ENCODE data around the gene GMPPA. TPM values are rescaled to one million over a fixed set of nuclear protein-coding genes. Genes with fewer than 3 reads are reported as not detected.

The GMPPA gene
- total and polyA plus RNA-seq, 9 donors: 14.2 to 35.7 (median 23.7) TPM

DNA sequence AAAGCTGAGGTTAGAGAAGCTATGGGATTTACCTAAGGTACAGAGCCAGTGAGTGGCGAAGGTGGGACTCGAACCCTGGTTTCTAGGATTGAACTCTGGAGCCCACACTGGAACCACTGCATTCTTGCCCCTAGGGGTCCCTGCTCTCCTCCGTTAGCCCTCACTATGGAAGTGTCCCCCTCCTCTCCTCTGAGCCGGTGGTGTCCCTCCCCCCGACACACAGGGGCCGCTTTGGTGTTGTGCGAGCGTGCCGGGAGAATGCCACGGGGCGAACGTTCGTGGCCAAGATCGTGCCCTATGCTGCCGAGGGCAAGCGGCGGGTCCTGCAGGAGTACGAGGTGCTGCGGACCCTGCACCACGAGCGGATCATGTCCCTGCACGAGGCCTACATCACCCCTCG lies 8.5 kb upstream of the GMPPA start:
- H3K9me3 ChIP-seq: no peaks in the 10 kb centered on the region
- H3K27me3 ChIP-seq: no peaks in the 10 kb centered on the region
- DNase-seq: no peak
- TF ChIP-seq, protein P1, sequence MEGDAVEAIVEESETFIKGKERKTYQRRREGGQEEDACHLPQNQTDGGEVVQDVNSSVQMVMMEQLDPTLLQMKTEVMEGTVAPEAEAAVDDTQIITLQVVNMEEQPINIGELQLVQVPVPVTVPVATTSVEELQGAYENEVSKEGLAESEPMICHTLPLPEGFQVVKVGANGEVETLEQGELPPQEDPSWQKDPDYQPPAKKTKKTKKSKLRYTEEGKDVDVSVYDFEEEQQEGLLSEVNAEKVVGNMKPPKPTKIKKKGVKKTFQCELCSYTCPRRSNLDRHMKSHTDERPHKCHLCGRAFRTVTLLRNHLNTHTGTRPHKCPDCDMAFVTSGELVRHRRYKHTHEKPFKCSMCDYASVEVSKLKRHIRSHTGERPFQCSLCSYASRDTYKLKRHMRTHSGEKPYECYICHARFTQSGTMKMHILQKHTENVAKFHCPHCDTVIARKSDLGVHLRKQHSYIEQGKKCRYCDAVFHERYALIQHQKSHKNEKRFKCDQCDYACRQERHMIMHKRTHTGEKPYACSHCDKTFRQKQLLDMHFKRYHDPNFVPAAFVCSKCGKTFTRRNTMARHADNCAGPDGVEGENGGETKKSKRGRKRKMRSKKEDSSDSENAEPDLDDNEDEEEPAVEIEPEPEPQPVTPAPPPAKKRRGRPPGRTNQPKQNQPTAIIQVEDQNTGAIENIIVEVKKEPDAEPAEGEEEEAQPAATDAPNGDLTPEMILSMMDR (IDR thresholded peaks at IDR 0.05): no peak
- no peak for TF ChIP-seq EP300 (IDR thresholded peaks at IDR 0.05)
- no peak for TF ChIP-seq POLR2A (IDR thresholded peaks at IDR 0.05)
- H3K4me3 ChIP-seq: no peak overlapping the region
- no peaks in the 10 kb centered on the region for H3K4me1 ChIP-seq (ENCODE audit: insufficient read depth)
- WGBS, 3 donors: 87 to 93% (median 89%) methylated on average over 23 of the region's 23 CpGs
- intact Hi-C loops (cut with DNase I): no loop called here
- H3K36me3 ChIP-seq: no peaks in the 10 kb centered on the region
- no peak overlapping the region for H3K27ac ChIP-seq

DNA sequence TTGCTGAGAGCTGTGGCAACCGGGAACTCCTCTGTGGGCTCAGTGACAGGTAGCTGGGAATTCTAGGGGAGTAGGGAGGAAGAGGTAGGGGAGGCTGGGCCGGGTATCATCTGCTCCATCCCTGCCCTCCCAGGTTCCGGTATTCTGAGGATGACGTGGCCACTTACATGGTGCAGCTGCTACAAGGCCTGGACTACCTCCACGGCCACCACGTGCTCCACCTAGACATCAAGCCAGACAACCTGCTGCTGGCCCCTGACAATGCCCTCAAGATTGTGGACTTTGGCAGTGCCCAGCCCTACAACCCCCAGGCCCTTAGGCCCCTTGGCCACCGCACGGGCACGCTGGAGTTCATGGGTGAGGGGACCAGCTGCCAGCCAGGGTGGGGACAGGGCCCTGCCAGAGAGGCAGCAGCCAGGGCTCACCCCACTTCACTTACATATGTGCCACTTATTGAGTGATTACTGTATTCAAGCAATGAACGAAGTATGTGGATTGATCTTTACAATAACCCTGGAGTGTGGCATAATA lies 8.0 kb upstream of the GMPPA start:
- intact Hi-C loops (cut with DNase I): no loop called here
- H3K36me3 ChIP-seq: no peaks in the 10 kb centered on the region
- no peak for TF ChIP-seq EP300 (IDR thresholded peaks at IDR 0.05)
- no peak for TF ChIP-seq POLR2A (IDR thresholded peaks at IDR 0.05)
- TF ChIP-seq, protein P1 (IDR thresholded peaks at IDR 0.05): no peak
- WGBS, 3 donors: 85 to 91% (median 90%) methylated on average over 5 to 10 of the region's 10 CpGs
- H3K9me3 ChIP-seq: no peaks in the 10 kb centered on the region
- H3K4me1 ChIP-seq (ENCODE audit: insufficient read depth): no peaks in the 10 kb centered on the region
- H3K27ac ChIP-seq: no peak overlapping the region
- no peaks in the 10 kb centered on the region for H3K27me3 ChIP-seq
- H3K4me3 ChIP-seq: no peak overlapping the region
- DNase-seq: no peak

DNA sequence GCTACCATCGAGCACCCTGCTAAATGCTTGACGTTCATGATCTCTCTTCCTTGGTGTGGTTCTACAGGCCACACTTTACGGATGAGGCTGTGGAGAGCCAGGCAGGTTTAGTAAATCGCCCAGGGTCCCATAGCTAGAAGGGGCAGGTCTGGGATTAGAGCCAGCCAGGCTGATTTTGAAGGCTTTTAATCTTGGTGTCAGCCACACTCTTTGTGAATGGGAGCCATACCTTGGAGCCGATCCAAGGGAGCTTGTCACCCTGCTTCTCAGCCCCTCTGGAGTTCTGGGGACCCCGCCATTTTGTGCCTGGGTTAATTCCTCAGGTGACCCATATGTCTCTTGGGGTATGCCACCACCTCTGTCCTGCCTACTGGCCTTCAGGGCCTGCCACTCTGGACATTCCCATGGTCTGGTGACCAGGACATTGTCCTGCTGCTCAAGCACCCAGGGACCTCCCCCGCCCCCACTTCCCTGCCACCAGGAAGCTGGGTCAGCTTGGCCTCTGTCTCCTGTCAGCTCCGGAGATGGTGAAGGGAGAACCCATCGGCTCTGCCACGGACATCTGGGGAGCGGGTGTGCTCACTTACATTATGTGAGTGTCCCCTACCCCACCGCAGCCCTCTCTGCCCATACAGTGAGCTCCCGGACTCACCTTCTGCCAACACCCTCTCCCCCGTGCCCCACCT lies 7.3 kb upstream of the GMPPA start:
- Histone ChIP-seq H3K4me3 (no peak overlapping the region), H3K9me3 (no peaks in the 10 kb centered on the region), H3K27me3 (no peaks in the 10 kb centered on the region), H3K36me3 (no peaks in the 10 kb centered on the region), H3K27ac (no peak overlapping the region), H3K4me1 (ENCODE audit: insufficient read depth) (no peaks in the 10 kb centered on the region)
- intact Hi-C loops (cut with DNase I): no loop called here
- TF ChIP-seq POLR2A (IDR thresholded peaks at IDR 0.05) (no peak), EP300 (IDR thresholded peaks at IDR 0.05) (no peak)
- 86 to 88% (median 87%) methylated on average over 14 of the region's 14 CpGs for WGBS, 3 donors
- no peak for DNase-seq

DNA sequence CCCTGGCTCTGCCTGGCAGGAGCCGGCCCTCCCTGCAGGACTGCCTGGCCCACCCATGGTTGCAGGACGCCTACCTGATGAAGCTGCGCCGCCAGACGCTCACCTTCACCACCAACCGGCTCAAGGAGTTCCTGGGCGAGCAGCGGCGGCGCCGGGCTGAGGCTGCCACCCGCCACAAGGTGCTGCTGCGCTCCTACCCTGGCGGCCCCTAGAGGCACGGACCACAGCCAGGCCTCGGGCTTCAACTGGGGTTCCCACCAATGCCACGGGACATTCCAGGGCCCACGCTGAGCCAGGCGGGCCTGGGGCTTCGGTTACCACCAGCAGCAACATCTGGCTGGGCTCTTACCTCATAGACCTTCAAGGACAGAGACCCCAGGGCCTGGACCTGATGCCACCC lies 6.1 kb upstream of the GMPPA start:
- Histone ChIP-seq H3K9me3 (no peaks in the 10 kb centered on the region), H3K36me3 (no peaks in the 10 kb centered on the region), H3K4me1 (ENCODE audit: insufficient read depth) (peaks cover 3% of the 10 kb centered on the region), H3K27ac (no peak overlapping the region), H3K4me3 (no peak overlapping the region), H3K27me3 (no peaks in the 10 kb centered on the region)
- 78 to 82% (median 82%) methylated on average over 20 of the region's 20 CpGs for WGBS, 3 donors
- DNase-seq: no peak
- intact Hi-C loops (cut with DNase I): no loop called here
- TF ChIP-seq POLR2A (IDR thresholded peaks at IDR 0.05) (no peak), EP300 (IDR thresholded peaks at IDR 0.05) (no peak)
- TF ChIP-seq, protein P1 (IDR thresholded peaks at IDR 0.05): no peak

DNA sequence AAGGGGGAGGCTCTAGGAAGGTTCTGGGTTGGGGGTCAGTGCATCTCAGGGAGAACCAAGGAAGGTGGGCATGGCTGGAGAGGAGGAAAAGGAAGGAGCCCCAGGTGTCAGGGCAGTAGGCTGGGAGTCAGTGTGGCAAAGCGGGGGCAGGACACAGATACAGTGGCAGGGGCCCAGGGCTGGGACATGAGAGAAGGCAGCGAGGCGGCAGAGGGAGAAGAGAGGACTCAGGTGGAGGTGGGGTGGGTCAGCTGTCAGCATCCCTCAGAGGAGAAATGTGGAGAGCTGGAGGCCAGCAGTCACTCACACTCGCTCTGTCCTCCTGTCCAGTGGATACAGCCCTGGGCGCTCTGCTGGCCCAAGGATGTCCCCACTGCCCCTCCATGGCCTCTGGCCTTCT lies 5.6 kb upstream of the GMPPA start:
- Histone ChIP-seq H3K27ac (no peak overlapping the region), H3K9me3 (no peaks in the 10 kb centered on the region), H3K27me3 (no peaks in the 10 kb centered on the region), H3K4me3 (no peak overlapping the region), H3K36me3 (no peaks in the 10 kb centered on the region), H3K4me1 (ENCODE audit: insufficient read depth) (peaks cover 3% of the 10 kb centered on the region)
- DNase-seq: no peak
- TF ChIP-seq POLR2A (IDR thresholded peaks at IDR 0.05) (no peak), EP300 (IDR thresholded peaks at IDR 0.05) (no peak)
- TF ChIP-seq, protein P1 (IDR thresholded peaks at IDR 0.05): no peak
- whole genome bisulfite sequencing, 3 donors: 92 to 96% (median 96%) methylated on average over 5 of the region's 5 CpGs
- intact Hi-C loops (cut with DNase I): no loop called here
